H1 (cell line): ENCODE measurements around the gene STX18. TPM values are rescaled to one million over a fixed set of nuclear protein-coding genes. Genes with fewer than 3 reads are reported as not detected.

Experiments
- CTCF ChIA-PET: fragments of 300-600 bp; sonication (Branson Sonifier 250); formaldehyde crosslinking; loops from one replicate; lab custom pipeline; 2021; ENCODE audit not compliant: partially characterized antibody; lab: Charles Lee
- POLR2A ChIA-PET: fragments of 300-600 bp; sonication (Branson Sonifier 250); formaldehyde crosslinking; loops from one replicate; lab custom pipeline; 2021; ENCODE audit warnings: inconsistent platforms; ENCODE audit not compliant: partially characterized antibody; lab: Charles Lee
- DNase-seq, 2 experiments: peaks; one replicate each; pipeline versions ENCODE4 v3.0.0 to v3.0.0-alpha.2; 2010 to 2022; ENCODE audit warnings: low spot score in 2 of 2, low read depth in 1 of 2, mixed read lengths in 1 of 2
- FAIRE-seq: peaks from 2 replicates; lab custom pipeline; 2011; peaks lifted over from hg19 to GRCh38; lab: Jason Lieb, UNC
- H2AFZ ChIP-seq: 2 replicates; pipeline ENCODE4 v1.8.1; 2012; ENCODE audit warnings: low read length, inconsistent platforms
- H2AK5ac ChIP-seq: 2 replicates; pipeline ENCODE4 v1.6.1; 2013; ENCODE audit warnings: low read depth, low read length
- H2BK120ac ChIP-seq: replicated peaks from 2 replicates; pipeline ENCODE3; 2013; ENCODE audit warnings: low read depth, low read length, inconsistent platforms
- H2BK12ac ChIP-seq: 2 replicates; pipeline ENCODE4 v1.6.1; 2013; ENCODE audit warnings: low read depth, low read length
- H2BK15ac ChIP-seq: 2 replicates; pipeline ENCODE4 v1.6.1; 2013; ENCODE audit warnings: low read length
- H2BK20ac ChIP-seq: 2 replicates; pipeline ENCODE4 v1.6.1; 2013; ENCODE audit warnings: low read length
- H2BK5ac ChIP-seq: 2 replicates; pipeline ENCODE4 v1.6.1; 2013; ENCODE audit warnings: low read depth, low read length
- H3K14ac ChIP-seq: 2 replicates; pipeline ENCODE4 v1.6.1; 2013; ENCODE audit warnings: inconsistent platforms; ENCODE audit not compliant: insufficient read length
- H3K18ac ChIP-seq: 2 replicates; pipeline ENCODE4 v1.6.1; 2013; ENCODE audit warnings: low read length; ENCODE audit errors: extremely low read depth
- H3K23ac ChIP-seq: 2 replicates; pipeline ENCODE4 v1.6.1; 2013; ENCODE audit warnings: inconsistent platforms; ENCODE audit not compliant: insufficient read length
- H3K23me2 ChIP-seq: 2 replicates; pipeline ENCODE4 v1.6.1; 2013; ENCODE audit warnings: low read depth, low read length
- H3K27ac ChIP-seq: 2 replicates; pipeline ENCODE4 v1.6.1; 2011; ENCODE audit warnings: low read depth, low read length, inconsistent platforms
- H3K27me3 ChIP-seq, 4 experiments: replicated peaks in 1 of 4; 1 replicate in 1 of 4; 2 replicates in 3 of 4; pipeline versions ENCODE4 v1.6.1 to v1.8.1; 2011 to 2013; ENCODE audit warnings: low read length in 3 of 4, mild to moderate bottlenecking in 3 of 4, inconsistent platforms in 2 of 4, mixed read lengths in 2 of 4, moderate library complexity in 1 of 4; ENCODE audit not compliant: control insufficient read depth in 3 of 4, insufficient read depth in 3 of 4; ENCODE audit errors: extremely low read depth in 1 of 4
- H3K36me3 ChIP-seq, 4 experiments: 2 replicates each; pipeline versions ENCODE4 v1.6.1 to v1.8.1; 2011 to 2013; ENCODE audit warnings: mild to moderate bottlenecking in 4 of 4, low read length in 3 of 4, moderate library complexity in 2 of 4, control low read depth in 1 of 4, inconsistent platforms in 1 of 4; ENCODE audit not compliant: insufficient read depth in 4 of 4, control insufficient read depth in 2 of 4
- H3K4ac ChIP-seq: replicated peaks from 2 replicates; pipeline ENCODE3; 2013; ENCODE audit warnings: low read length, low read depth, mixed read lengths, inconsistent platforms; ENCODE audit not compliant: insufficient read length
- H3K4me1 ChIP-seq, 4 experiments: replicated peaks in 1 of 4; 1 replicate in 1 of 4; 2 replicates in 3 of 4; pipeline versions ENCODE4 v1.6.1 to v1.8.1; 2011 to 2013; ENCODE audit warnings: low read length in 3 of 4, inconsistent platforms in 2 of 4, mixed read lengths in 1 of 4; ENCODE audit not compliant: insufficient read depth in 4 of 4, control insufficient read depth in 3 of 4
- H3K4me2 ChIP-seq, 2 experiments: 2 replicates each; pipeline versions ENCODE4 v1.6.1 to v1.8.1; 2011 to 2013; ENCODE audit warnings: low read depth in 2 of 2, low read length in 2 of 2, control low read depth in 1 of 2, inconsistent platforms in 1 of 2, mild to moderate bottlenecking in 1 of 2; ENCODE audit not compliant: insufficient read depth in 1 of 2
- H3K4me3 ChIP-seq, 4 experiments: fragments of 200-600, 300-600 bp in 1 of 4; sonication (generic), shearing (Covaris generic), sonication (Bioruptor Twin) in 1 of 4; 2 replicates each; pipeline versions ENCODE4 v1.5.1 to v1.8.1; 2011 to 2016; ENCODE audit warnings: low read length in 4 of 4, low read depth in 3 of 4, control low read depth in 2 of 4, inconsistent platforms in 2 of 4, mild to moderate bottlenecking in 2 of 4, mixed read lengths in 1 of 4, moderate library complexity in 1 of 4; ENCODE audit not compliant: insufficient read depth in 2 of 4; ENCODE audit errors: extremely low read depth in 1 of 4
- H3K56ac ChIP-seq: replicated peaks from 2 replicates; pipeline ENCODE3; 2013; ENCODE audit warnings: low read depth, mild to moderate bottlenecking, mixed read lengths, low read length, inconsistent platforms; ENCODE audit not compliant: insufficient read length
- H3K79me1 ChIP-seq: 2 replicates; pipeline ENCODE4 v1.6.1; 2013; ENCODE audit warnings: low read depth, low read length, control low read depth
- H3K79me2 ChIP-seq, 2 experiments: 2 replicates each; pipeline versions ENCODE4 v1.6.1 to v1.8.1; 2012 to 2013; ENCODE audit warnings: low read length in 2 of 2, mild to moderate bottlenecking in 2 of 2, inconsistent platforms in 1 of 2; ENCODE audit not compliant: insufficient read depth in 2 of 2, control insufficient read depth in 1 of 2
- H3K9ac ChIP-seq, 4 experiments: replicated peaks in 1 of 4; 1 replicate in 1 of 4; 2 replicates in 3 of 4; pipeline versions ENCODE4 v1.6.1 to v1.8.1; 2011 to 2013; ENCODE audit warnings: low read depth in 3 of 4, low read length in 3 of 4, control low read depth in 2 of 4, mild to moderate bottlenecking in 2 of 4, moderate library complexity in 2 of 4, inconsistent platforms in 1 of 4; ENCODE audit errors: extremely low read depth in 1 of 4
- H3K9me3 ChIP-seq, 2 experiments: 2 replicates each; pipeline versions ENCODE4 v1.6.1 to v1.8.1; 2012 to 2013; ENCODE audit warnings: mild to moderate bottlenecking in 2 of 2, moderate library complexity in 2 of 2, control low read depth in 1 of 2, inconsistent platforms in 1 of 2, low read depth in 1 of 2, low read length in 1 of 2, mixed read lengths in 1 of 2; ENCODE audit not compliant: insufficient read depth in 2 of 2
- H4K20me1 ChIP-seq, 2 experiments: replicated peaks in 1 of 2; 2 replicates each; pipeline versions ENCODE3 to v1.8.1; 2011 to 2013; ENCODE audit warnings: inconsistent platforms in 2 of 2, low read length in 2 of 2, mild to moderate bottlenecking in 1 of 2; ENCODE audit not compliant: insufficient read depth in 2 of 2, control insufficient read depth in 1 of 2
- H4K5ac ChIP-seq: 2 replicates; pipeline ENCODE4 v1.6.1; 2013; ENCODE audit warnings: low read length, low read depth, mixed read lengths, inconsistent platforms; ENCODE audit not compliant: insufficient read length
- H4K8ac ChIP-seq: 2 replicates; pipeline ENCODE4 v1.8.0; 2013; ENCODE audit warnings: mild to moderate bottlenecking, moderate library complexity, low read length, inconsistent platforms; ENCODE audit not compliant: insufficient read depth; ENCODE audit errors: extremely low read depth
- H4K91ac ChIP-seq: replicated peaks from 2 replicates; pipeline ENCODE3; 2013; ENCODE audit warnings: low read length, mixed read lengths, inconsistent platforms; ENCODE audit not compliant: insufficient read length
- BACH1 ChIP-seq: IDR thresholded peaks from 2 replicates; pipeline ENCODE4 v1.6.1; 2012; ENCODE audit warnings: low read length, improper control_type of control experiment
- CBX8 ChIP-seq: fragments of 300-800, 300-1000 bp; sonication (generic); IDR thresholded peaks from 2 replicates; pipeline ENCODE4 v1.7.1; 2016; ENCODE audit warnings: low read depth, low read length, borderline replicate concordance
- CHD1 ChIP-seq: IDR thresholded peaks from 2 replicates; pipeline ENCODE4 v1.6.1; 2012; ENCODE audit warnings: low read depth, low read length, improper control_type of control experiment
- E2F6 ChIP-seq: IDR thresholded peaks from 2 replicates; pipeline ENCODE4 v1.6.1; 2012; ENCODE audit warnings: inconsistent platforms
- KDM5A ChIP-seq: fragments of 200-600 bp; IDR thresholded peaks from 2 replicates; pipeline ENCODE4 v1.7.1; 2012; ENCODE audit warnings: mild to moderate bottlenecking, low read length, inconsistent platforms, mixed read lengths
- MAFK ChIP-seq: IDR thresholded peaks from 2 replicates; pipeline ENCODE4 v1.6.1; 2012; ENCODE audit warnings: low read depth, mild to moderate bottlenecking, improper control_type of control experiment, low read length
- SRF ChIP-seq: IDR thresholded peaks from 2 replicates; pipeline ENCODE4 v1.6.1; 2011; ENCODE audit warnings: mild to moderate bottlenecking, low read depth, low read length, moderate library complexity
- TEAD4 ChIP-seq: IDR thresholded peaks from 2 replicates; pipeline ENCODE4 v1.6.1; 2012; ENCODE audit warnings: low read depth, low read length, inconsistent platforms, mixed read lengths
- WGBS, 2 experiments: shearing (Covaris generic) in 1 of 2; methylation state at CpG; one replicate each; pipeline versions ENCODE4 v1.1.6 to v1.1.7; 2013 to 2015; ENCODE audit warnings: low lambda C conversion rate in 2 of 2, mixed read lengths in 2 of 2, inconsistent platforms in 1 of 2, low coverage in 1 of 2, missing lambda C conversion rate in 1 of 2; ENCODE audit not compliant: insufficient replicate concordance in 2 of 2, insufficient coverage in 1 of 2, insufficient read length in 1 of 2; ENCODE audit errors: extremely low coverage in 1 of 2, missing lambda C conversion rate in 1 of 2; 5-methylcytosine and 5-hydroxymethylcytosine counted together
- polyA plus RNA-seq, 7 experiments: library from polyadenylated mRNA; depleted of rRNA in 3 of 7; stranded (reverse) in 5 of 7; unstranded in 2 of 7; fragments of >200 nt in 5 of 7; fragments of 200-250 nt in 2 of 7; gene quantifications; 1 replicate in 5 of 7; 2 replicates in 1 of 7; 4 replicates in 1 of 7; pipeline versions ENCODE4 v1.2.1 to v1.2.3, GENCODE V29; 2011 to 2013; ENCODE audit warnings: missing spikeins in 2 of 7, mixed read lengths in 2 of 7
- total RNA-seq: library from RNA; stranded (reverse); fragmentation: NEBNext Ultra II Directional; extraction: Animal tissue kit (Norgen Biotek cat#: 25700); gene quantifications from 2 replicates; pipeline ENCODE4 v1.2.1, GENCODE V29; 2021

Gene STX18
- total and polyA plus RNA-seq, 2 of the 8 experiments (the other 6 are each of a cell fraction or from before 2014, with no cell fraction given) = 14.6 to 18.3 TPM

- Histone ChIP-seq H3K9me3 (no peaks in the 10 kb centered on the region), H3K18ac (no peak overlapping the region)
- CTCF ChIA-PET = interaction anchor here (0.6 to 2.5 kb wide), 2 partner anchors 13 to 1752 kb away, joined by 5 to 13 read pairs; no protein-coding TSS in a partner anchor
These were observed 98.0 kb downstream of the STX18 start for GRCh38 chr4:4443821-4444220.

More at GRCh38 chr4:4443821-4444220, 98.0 kb downstream of the STX18 start:
- H2BK20ac ChIP-seq = no peak overlapping the region
- DNase-seq = no peak
- no peak overlapping the region for H3K23ac ChIP-seq
- no peaks in the 10 kb centered on the region for H3K79me2 ChIP-seq
- 0 out of 2 replicates have a peak overlapping the region, but pooled peaks have one; percentile 30 for H2BK12ac ChIP-seq
- POLR2A ChIA-PET = no interaction called here
- TF ChIP-seq BACH1 = peak; percentile 88
- no peak for TF ChIP-seq SRF
- TF ChIP-seq KDM5A = no peak
- peak; percentile 89 for TF ChIP-seq MAFK
- no peak for TF ChIP-seq CBX8
- TF ChIP-seq TEAD4 = peak; percentile 61; the same call in 1 of the 2 replicates
- TF ChIP-seq CHD1 = no peak
- TF ChIP-seq E2F6 = peak; percentile 12; the same call in 1 of the 2 replicates
- H3K79me1 ChIP-seq = no peaks in the 10 kb centered on the region
- no peaks in the 10 kb centered on the region for H3K23me2 ChIP-seq
- 89% methylated on average over 2 of the region's 2 CpGs; no CpG with 5 or more reads in 1 of the 2 experiments for WGBS, 2 experiments
- H2AK5ac ChIP-seq = no peak overlapping the region
- no peak overlapping the region for H2AFZ ChIP-seq
- H3K9ac ChIP-seq = no peak overlapping the region
- no peaks in the 10 kb centered on the region for H3K27me3 ChIP-seq
- no peak overlapping the region for H4K8ac ChIP-seq
- H3K56ac ChIP-seq = no peak overlapping the region
- FAIRE-seq = no peak
- peaks cover 0 to 3% (median 0%) of the 10 kb centered on the region in 4 experiments; a peak in 1 of 7 replicates for H3K4me1 ChIP-seq
- H3K4me3 ChIP-seq = no peak overlapping the region
- no peak overlapping the region for H3K4ac ChIP-seq
- no peak overlapping the region for H2BK120ac ChIP-seq
- H4K91ac ChIP-seq = no peak overlapping the region
- no peak overlapping the region for H3K27ac ChIP-seq
- no peak overlapping the region for H4K5ac ChIP-seq
- H3K4me2 ChIP-seq = no peak overlapping the region
- no peaks in the 10 kb centered on the region for H3K36me3 ChIP-seq
- no peak overlapping the region for H2BK5ac ChIP-seq
- H4K20me1 ChIP-seq = no peaks in the 10 kb centered on the region
- H2BK15ac ChIP-seq = no peak overlapping the region
- no peak overlapping the region for H3K14ac ChIP-seq
